ENCODE results near the gene ABHD17A.

GRCh38 chr19:1918975-1919374 lies 33.7 kb upstream of the ABHD17A start:
- TF ChIP-seq YY1 (IDR thresholded peaks at IDR 0.05; ENCODE audit: insufficient read depth, insufficient read length) (no peak), SUZ12 (IDR thresholded peaks at IDR 0.05; ENCODE audit: extremely low read depth, insufficient read depth, insufficient read length) (no peak), ZNF274 (IDR thresholded peaks at IDR 0.05; ENCODE audit: low read depth, low read length) (no peak)
